ENCODE measurements around the gene MTA3.
"Not testable (repeated sequence)": the region's sequence is repeated elsewhere in the genome, so short reads cannot be mapped to it uniquely, and the experiment has no call there.

The MTA3 gene

GRCh38 chr2:42550870-42551269, 17.6 kb upstream of the MTA3 start:
- H3K9ac ChIP-seq (ENCODE audit: low read length) = no peak overlapping the region
- no peak overlapping the region for H3K4me3 ChIP-seq (ENCODE audit: low read depth in 1 of 2, low read length in 2 of 2)
- H3K9me3 ChIP-seq (ENCODE audit: low read length) = no peaks in the 10 kb centered on the region
- H3K36me3 ChIP-seq (ENCODE audit: insufficient read depth, low read length) = no peaks in the 10 kb centered on the region
- no peak overlapping the region for H3K27ac ChIP-seq (ENCODE audit: low read depth, low read length)
- no peaks in the 10 kb centered on the region for H3K4me1 ChIP-seq (ENCODE audit: insufficient read depth, low read length)
- H3K27me3 ChIP-seq (ENCODE audit: control insufficient read depth in 1 of 2, insufficient read depth in 2 of 2, low read length in 2 of 2) = no peaks in the 10 kb centered on the region

- no peaks in the 10 kb centered on the region for H3K27me3 ChIP-seq (ENCODE audit: control insufficient read depth in 1 of 2, insufficient read depth in 2 of 2, low read length in 2 of 2)
- no peak overlapping the region for H3K27ac ChIP-seq (ENCODE audit: low read depth, low read length)
- no peak overlapping the region for H3K4me3 ChIP-seq (ENCODE audit: low read depth in 1 of 2, low read length in 2 of 2)
- H3K9me3 ChIP-seq (ENCODE audit: low read length) = no peaks in the 10 kb centered on the region
- H3K9ac ChIP-seq (ENCODE audit: low read length) = no peak overlapping the region
- no peaks in the 10 kb centered on the region for H3K36me3 ChIP-seq (ENCODE audit: insufficient read depth, low read length)
- H3K4me1 ChIP-seq (ENCODE audit: insufficient read depth, low read length) = no peaks in the 10 kb centered on the region
Measured at GRCh38 chr2:42554392-42554791, 14.0 kb upstream of the MTA3 start.

- no peak overlapping the region for H3K4me3 ChIP-seq (ENCODE audit: low read depth in 1 of 2, low read length in 2 of 2)
- no peaks in the 10 kb centered on the region for H3K27me3 ChIP-seq (ENCODE audit: control insufficient read depth in 1 of 2, insufficient read depth in 2 of 2, low read length in 2 of 2)
- no peaks in the 10 kb centered on the region for H3K4me1 ChIP-seq (ENCODE audit: insufficient read depth, low read length)
- no peak overlapping the region for H3K27ac ChIP-seq (ENCODE audit: low read depth, low read length)
- H3K9me3 ChIP-seq (ENCODE audit: low read length) = no peaks in the 10 kb centered on the region
- no peaks in the 10 kb centered on the region for H3K36me3 ChIP-seq (ENCODE audit: insufficient read depth, low read length)
- H3K9ac ChIP-seq (ENCODE audit: low read length) = no peak overlapping the region
Measured at GRCh38 chr2:42556315-42556890, 12.0 kb upstream of the MTA3 start.

- no peak overlapping the region for H3K4me3 ChIP-seq (ENCODE audit: low read depth in 1 of 2, low read length in 2 of 2)
- H3K9me3 ChIP-seq (ENCODE audit: low read length) = no peaks in the 10 kb centered on the region
- no peaks in the 10 kb centered on the region for H3K27me3 ChIP-seq (ENCODE audit: control insufficient read depth in 1 of 2, insufficient read depth in 2 of 2, low read length in 2 of 2)
Measured at GRCh38 chr2:42557306-42557705, 11.1 kb upstream of the MTA3 start.

GRCh38 chr2:42558827-42559226, 9.6 kb upstream of the MTA3 start:
- Histone ChIP-seq H3K36me3 (ENCODE audit: insufficient read depth, low read length) (no peaks in the 10 kb centered on the region), H3K4me3 (ENCODE audit: low read depth in 1 of 2, low read length in 2 of 2) (no peak overlapping the region), H3K9ac (ENCODE audit: low read length) (no peak overlapping the region), H3K27me3 (ENCODE audit: control insufficient read depth in 1 of 2, insufficient read depth in 2 of 2, low read length in 2 of 2) (no peaks in the 10 kb centered on the region), H3K27ac (ENCODE audit: low read depth, low read length) (no peak overlapping the region), H3K4me1 (ENCODE audit: insufficient read depth, low read length) (no peaks in the 10 kb centered on the region), H3K9me3 (ENCODE audit: low read length) (no peaks in the 10 kb centered on the region)

More at GRCh38 chr2:42557306-42557705, 11.1 kb upstream of the MTA3 start:
- H3K27ac ChIP-seq (ENCODE audit: low read depth, low read length) = no peak overlapping the region
- no peaks in the 10 kb centered on the region for H3K4me1 ChIP-seq (ENCODE audit: insufficient read depth, low read length)
- H3K9ac ChIP-seq (ENCODE audit: low read length) = no peak overlapping the region
- no peaks in the 10 kb centered on the region for H3K36me3 ChIP-seq (ENCODE audit: insufficient read depth, low read length)

GRCh38 chr2:42560133-42560532, 8.3 kb upstream of the MTA3 start:
- H3K9ac ChIP-seq (ENCODE audit: low read length); H3K4me3 ChIP-seq (ENCODE audit: low read depth in 1 of 2, low read length in 2 of 2); H3K27me3 ChIP-seq (ENCODE audit: control insufficient read depth in 1 of 2, insufficient read depth in 2 of 2, low read length in 2 of 2); H3K36me3 ChIP-seq (ENCODE audit: insufficient read depth, low read length); H3K9me3 ChIP-seq (ENCODE audit: low read length); H3K4me1 ChIP-seq (ENCODE audit: insufficient read depth, low read length); H3K27ac ChIP-seq (ENCODE audit: low read depth, low read length): not testable (repeated sequence)

- Histone ChIP-seq H3K36me3 (ENCODE audit: insufficient read depth, low read length) (no peaks in the 10 kb centered on the region), H3K9ac (ENCODE audit: low read length) (no peak overlapping the region), H3K4me1 (ENCODE audit: insufficient read depth, low read length) (no peaks in the 10 kb centered on the region), H3K4me3 (ENCODE audit: low read depth in 1 of 2, low read length in 2 of 2) (no peak overlapping the region), H3K27me3 (ENCODE audit: control insufficient read depth in 1 of 2, insufficient read depth in 2 of 2, low read length in 2 of 2) (no peaks in the 10 kb centered on the region), H3K9me3 (ENCODE audit: low read length) (no peaks in the 10 kb centered on the region), H3K27ac (ENCODE audit: low read depth, low read length) (no peak overlapping the region)
Measured at GRCh38 chr2:42560899-42561298, 7.5 kb upstream of the MTA3 start.

GRCh38 chr2:42562474-42563144, 5.8 kb upstream of the MTA3 start:
- Histone ChIP-seq H3K36me3 (ENCODE audit: insufficient read depth, low read length) (no peaks in the 10 kb centered on the region), H3K9me3 (ENCODE audit: low read length) (no peaks in the 10 kb centered on the region), H3K27ac (ENCODE audit: low read depth, low read length) (no peak overlapping the region), H3K9ac (ENCODE audit: low read length) (no peak overlapping the region), H3K27me3 (ENCODE audit: control insufficient read depth in 1 of 2, insufficient read depth in 2 of 2, low read length in 2 of 2) (no peaks in the 10 kb centered on the region), H3K4me3 (ENCODE audit: low read depth in 1 of 2, low read length in 2 of 2) (no peak overlapping the region), H3K4me1 (ENCODE audit: insufficient read depth, low read length) (peaks cover 11% of the 10 kb centered on the region)

- H3K27ac ChIP-seq (ENCODE audit: low read depth, low read length) = no peak overlapping the region
- H3K36me3 ChIP-seq (ENCODE audit: insufficient read depth, low read length) = no peaks in the 10 kb centered on the region
Measured at GRCh38 chr2:42566025-42566424, 2.4 kb upstream of the MTA3 start.

GRCh38 chr2:42566837-42567321, 1.6 kb upstream of the MTA3 start:
- Histone ChIP-seq H3K27ac (ENCODE audit: low read depth, low read length) (peak overlapping the region; percentile 12), H3K9me3 (ENCODE audit: low read length) (no peaks in the 10 kb centered on the region), H3K4me3 (ENCODE audit: low read depth in 1 of 2, low read length in 2 of 2) (no peak overlapping the region), H3K36me3 (ENCODE audit: insufficient read depth, low read length) (no peaks in the 10 kb centered on the region), H3K4me1 (ENCODE audit: insufficient read depth, low read length) (peaks cover 23% of the 10 kb centered on the region), H3K27me3 (ENCODE audit: control insufficient read depth in 1 of 2, insufficient read depth in 2 of 2, low read length in 2 of 2) (no peaks in the 10 kb centered on the region), H3K9ac (ENCODE audit: low read length) (no peak overlapping the region)

More at GRCh38 chr2:42566025-42566424, 2.4 kb upstream of the MTA3 start:
- H3K9me3 ChIP-seq (ENCODE audit: low read length) = no peaks in the 10 kb centered on the region
- H3K27me3 ChIP-seq (ENCODE audit: control insufficient read depth in 1 of 2, insufficient read depth in 2 of 2, low read length in 2 of 2) = no peaks in the 10 kb centered on the region
- no peak overlapping the region for H3K9ac ChIP-seq (ENCODE audit: low read length)
- H3K4me3 ChIP-seq (ENCODE audit: low read depth in 1 of 2, low read length in 2 of 2) = no peak overlapping the region
- H3K4me1 ChIP-seq (ENCODE audit: insufficient read depth, low read length) = peaks cover 23% of the 10 kb centered on the region

GRCh38 chr2:42567364-42567763, 1.1 kb upstream of the MTA3 start:
- H3K27me3 ChIP-seq (ENCODE audit: control insufficient read depth in 1 of 2, insufficient read depth in 2 of 2, low read length in 2 of 2) = no peaks in the 10 kb centered on the region
- H3K4me3 ChIP-seq (ENCODE audit: low read depth in 1 of 2, low read length in 2 of 2) = no peak overlapping the region
- H3K4me1 ChIP-seq (ENCODE audit: insufficient read depth, low read length) = peaks cover 23% of the 10 kb centered on the region
- no peaks in the 10 kb centered on the region for H3K9me3 ChIP-seq (ENCODE audit: low read length)
- peak overlapping the region; percentile 2 for H3K9ac ChIP-seq (ENCODE audit: low read length)
- peak overlapping the region; percentile 86 for H3K27ac ChIP-seq (ENCODE audit: low read depth, low read length)
- H3K36me3 ChIP-seq (ENCODE audit: insufficient read depth, low read length) = no peaks in the 10 kb centered on the region
